SK-N-MC (cell line): Measurements from ENCODE around the gene PLA2G2D.

ENCODE experiments used
- DNase-seq: peaks from one replicate; pipeline ENCODE4 v3.0.0-alpha.2; 2011; ENCODE audit warnings: low read depth, low spot score
- H3K27ac ChIP-seq: fragments of 200-600 bp; sonication (generic); 2 replicates; pipeline ENCODE4 v1.5.1; 2016; ENCODE audit warnings: mixed run types
- H3K36me3 ChIP-seq: fragments of 200-600 bp; sonication (generic); 2 replicates; pipeline ENCODE4 v1.6.1; 2017; ENCODE audit warnings: antibody characterized with exemption, low read length, mixed read lengths; ENCODE audit not compliant: insufficient read depth
- H3K4me3 ChIP-seq: fragments of 200-600 bp; sonication (generic); 2 replicates; pipeline ENCODE4 v1.5.1; 2016
- H3K9ac ChIP-seq: fragments of 200-600 bp; sonication (generic); 2 replicates; pipeline ENCODE4 v1.8.0; 2017; ENCODE audit warnings: mixed run types, mixed read lengths; ENCODE audit not compliant: insufficient read length
- H3K9me3 ChIP-seq: fragments of 200-600 bp; sonication (generic); 2 replicates; pipeline ENCODE4 v1.6.1; 2017; ENCODE audit warnings: low read depth, mild to moderate bottlenecking, antibody characterized with exemption, low read length, moderate library complexity, mixed read lengths
- EZH2 ChIP-seq: fragments of 200-600 bp; sonication (generic); IDR thresholded peaks from one replicate; pipeline ENCODE4 v1.6.1; 2017; ENCODE audit warnings: antibody characterized with exemption
- FOXP2 ChIP-seq: optimal IDR thresholded peaks from 2 replicates; pipeline ENCODE3; 2011; ENCODE audit warnings: mild to moderate bottlenecking, moderate library complexity; ENCODE audit not compliant: insufficient read depth; ENCODE audit errors: extremely low read length, control extremely low read depth
- POLR2AphosphoS5 ChIP-seq: IDR thresholded peaks from 2 replicates; pipeline ENCODE4 v1.6.1; 2012; ENCODE audit warnings: mild to moderate bottlenecking, low read depth, low read length, borderline replicate concordance

Gene PLA2G2D

DNA sequence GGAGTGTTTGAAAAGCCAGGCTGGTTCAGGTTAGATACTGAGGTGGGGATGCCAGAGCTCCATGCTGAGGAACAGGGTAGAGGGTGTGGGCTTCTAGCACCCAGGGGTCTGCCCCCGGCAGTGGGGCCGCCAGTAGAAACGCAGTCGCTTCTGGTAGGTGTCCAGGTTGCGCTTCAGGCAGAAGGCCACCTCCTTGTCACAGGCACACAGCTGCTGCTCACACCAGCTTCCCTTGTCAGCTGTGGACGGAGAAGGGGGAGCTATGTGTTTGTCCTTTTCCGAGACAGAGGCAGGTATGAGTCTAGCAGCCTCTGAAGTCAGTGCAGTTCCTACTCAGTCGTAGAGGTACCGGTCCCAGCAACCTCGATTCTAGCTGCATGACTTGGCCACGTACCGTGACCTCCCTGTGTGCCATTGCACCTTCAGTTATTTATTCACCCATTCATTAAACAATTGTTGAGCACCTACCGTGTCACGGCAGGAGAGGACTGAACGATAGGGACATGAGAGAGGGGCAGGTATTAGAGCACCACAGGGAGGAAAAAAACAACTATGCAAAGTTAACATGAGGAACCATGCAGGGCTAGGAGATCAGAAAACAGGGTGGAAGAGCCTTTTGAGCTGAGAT lies 5.2 kb downstream of the PLA2G2D start:
- no peaks in the 10 kb centered on the region for H3K36me3 ChIP-seq
- no peak overlapping the region for H3K9ac ChIP-seq
- no peak overlapping the region for H3K4me3 ChIP-seq
- TF ChIP-seq EZH2: no peak
- no peak for TF ChIP-seq FOXP2
- TF ChIP-seq POLR2AphosphoS5: no peak
- DNase-seq: no peak
- no peak overlapping the region for H3K27ac ChIP-seq
- no peaks in the 10 kb centered on the region for H3K9me3 ChIP-seq

DNA sequence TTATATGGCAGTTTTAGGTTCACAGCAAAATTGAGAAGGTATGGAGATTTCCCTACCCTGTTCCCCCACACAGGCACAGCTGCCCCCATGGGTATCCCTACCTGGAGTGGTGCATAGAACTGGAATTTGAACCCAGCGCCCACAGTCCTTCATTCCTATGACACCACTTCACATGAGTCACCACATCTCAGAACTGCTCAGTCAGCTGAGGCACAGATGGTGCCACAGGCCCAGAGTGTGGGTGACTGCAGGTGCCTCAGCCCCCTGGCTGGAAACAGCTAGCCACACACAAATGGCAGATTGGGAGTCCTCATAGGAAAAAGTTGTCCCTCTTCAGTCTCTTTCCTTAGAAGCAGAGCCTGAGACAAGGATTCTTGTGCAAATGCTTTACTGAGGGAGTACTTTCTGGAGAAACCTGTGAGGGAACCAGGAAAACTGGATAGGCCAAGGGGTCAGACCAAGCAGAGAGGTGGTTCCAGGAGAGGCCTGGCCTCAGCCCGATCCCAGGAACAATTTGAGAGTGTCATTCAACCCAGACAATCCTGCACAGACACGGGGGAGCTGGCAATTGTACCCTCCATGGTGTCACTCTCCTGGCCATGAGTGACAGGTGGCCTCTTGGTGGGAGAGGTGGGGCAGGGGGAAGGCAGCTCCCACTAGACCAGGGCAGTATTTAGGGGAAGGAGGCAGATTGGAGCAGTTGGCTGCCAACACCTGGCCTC lies 6.9 kb downstream of the PLA2G2D start:
- Histone ChIP-seq H3K36me3 (no peaks in the 10 kb centered on the region), H3K9me3 (no peaks in the 10 kb centered on the region), H3K9ac (no peak overlapping the region), H3K27ac (no peak overlapping the region), H3K4me3 (no peak overlapping the region)
- TF ChIP-seq EZH2: no peak
- no peak for TF ChIP-seq FOXP2
- no peak for TF ChIP-seq POLR2AphosphoS5
- DNase-seq: no peak

DNA sequence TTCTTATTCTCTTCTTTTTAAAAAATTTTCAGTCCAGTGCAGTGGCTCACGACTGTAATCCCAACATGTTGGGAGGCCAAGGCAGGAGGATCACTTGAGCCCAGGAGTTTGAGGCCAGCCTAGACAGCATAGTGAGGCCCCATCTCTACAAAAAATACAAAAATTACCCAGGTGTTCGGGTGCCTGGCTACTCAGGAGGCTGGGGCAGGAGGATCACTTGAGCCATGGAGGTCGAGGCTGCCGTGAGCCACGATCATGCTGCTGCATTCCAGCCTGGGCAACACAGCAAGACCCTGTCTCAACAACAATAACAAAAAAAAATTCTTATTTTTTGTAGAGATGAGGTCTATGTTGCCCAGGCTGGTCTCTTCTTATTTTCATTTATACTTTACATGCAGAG lies 7.9 kb downstream of the PLA2G2D start:
- Histone ChIP-seq H3K9me3 (no peaks in the 10 kb centered on the region), H3K9ac (no peak overlapping the region), H3K27ac (no peak overlapping the region), H3K36me3 (no peaks in the 10 kb centered on the region), H3K4me3 (no peak overlapping the region)
- DNase-seq: no peak
- no peak for TF ChIP-seq EZH2
- no peak for TF ChIP-seq FOXP2
- TF ChIP-seq POLR2AphosphoS5: no peak

DNA sequence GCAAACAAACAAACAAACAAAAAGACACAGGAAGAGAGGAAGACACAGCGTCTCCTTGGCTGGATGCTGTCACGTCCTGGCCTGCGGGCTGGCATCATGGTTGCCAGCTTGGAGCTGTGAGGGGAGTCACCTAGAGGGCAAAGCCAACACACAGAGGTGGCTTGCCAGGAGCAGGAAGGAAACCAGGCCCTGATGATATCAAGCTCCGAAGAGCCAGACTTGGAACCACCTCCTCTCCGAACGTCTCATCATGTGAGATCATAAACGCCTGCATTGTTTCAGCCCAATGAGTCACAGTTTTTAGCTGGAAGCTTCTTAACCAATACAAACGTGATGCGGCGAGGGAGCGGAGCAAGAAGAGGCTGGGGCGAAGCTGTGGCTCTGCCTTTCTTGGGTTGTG lies 8.7 kb downstream of the PLA2G2D start:
- no peak overlapping the region for H3K9ac ChIP-seq
- no peak for TF ChIP-seq FOXP2
- no peak for TF ChIP-seq EZH2
- no peak for TF ChIP-seq POLR2AphosphoS5
- H3K27ac ChIP-seq: no peak overlapping the region
- no peaks in the 10 kb centered on the region for H3K9me3 ChIP-seq
- H3K4me3 ChIP-seq: no peak overlapping the region
- no peaks in the 10 kb centered on the region for H3K36me3 ChIP-seq
- no peak for DNase-seq

DNA sequence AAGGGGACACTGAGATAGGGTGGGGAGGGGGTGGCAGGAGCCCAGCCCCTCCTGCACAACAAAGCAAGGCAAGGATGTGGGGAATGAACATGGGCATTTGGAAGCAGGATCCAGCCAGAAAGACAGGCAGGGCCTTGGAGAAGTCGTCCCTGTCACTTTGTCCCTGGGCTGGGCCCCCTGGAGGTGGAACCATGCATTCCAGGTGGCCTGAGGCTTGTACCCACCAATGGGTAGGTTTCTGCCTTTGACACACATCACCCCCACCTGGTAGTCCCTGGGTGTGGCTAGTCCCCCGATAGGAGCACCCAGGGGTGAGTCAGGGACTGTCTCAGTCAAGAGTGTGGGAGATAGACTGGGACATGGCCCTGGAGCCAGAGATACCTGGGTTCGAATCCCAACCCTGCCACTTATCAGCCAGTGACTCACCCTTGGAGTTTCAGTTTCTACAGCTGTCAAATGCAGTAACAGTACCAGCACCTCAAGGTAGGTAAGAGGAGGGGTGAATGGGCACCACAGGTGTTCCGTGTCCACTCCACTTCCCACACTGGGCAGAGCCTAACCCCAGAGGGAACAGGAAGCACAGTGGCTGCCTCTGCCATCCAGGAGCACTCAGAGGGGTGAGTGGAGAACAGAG lies 10.0 kb downstream of the PLA2G2D start:
- no peaks in the 10 kb centered on the region for H3K9me3 ChIP-seq
- H3K27ac ChIP-seq: no peak overlapping the region
- no peak overlapping the region for H3K9ac ChIP-seq
- H3K36me3 ChIP-seq: no peaks in the 10 kb centered on the region
- TF ChIP-seq FOXP2 (no peak), EZH2 (no peak), POLR2AphosphoS5 (no peak)
- H3K4me3 ChIP-seq: no peak overlapping the region
- no peak for DNase-seq

DNA sequence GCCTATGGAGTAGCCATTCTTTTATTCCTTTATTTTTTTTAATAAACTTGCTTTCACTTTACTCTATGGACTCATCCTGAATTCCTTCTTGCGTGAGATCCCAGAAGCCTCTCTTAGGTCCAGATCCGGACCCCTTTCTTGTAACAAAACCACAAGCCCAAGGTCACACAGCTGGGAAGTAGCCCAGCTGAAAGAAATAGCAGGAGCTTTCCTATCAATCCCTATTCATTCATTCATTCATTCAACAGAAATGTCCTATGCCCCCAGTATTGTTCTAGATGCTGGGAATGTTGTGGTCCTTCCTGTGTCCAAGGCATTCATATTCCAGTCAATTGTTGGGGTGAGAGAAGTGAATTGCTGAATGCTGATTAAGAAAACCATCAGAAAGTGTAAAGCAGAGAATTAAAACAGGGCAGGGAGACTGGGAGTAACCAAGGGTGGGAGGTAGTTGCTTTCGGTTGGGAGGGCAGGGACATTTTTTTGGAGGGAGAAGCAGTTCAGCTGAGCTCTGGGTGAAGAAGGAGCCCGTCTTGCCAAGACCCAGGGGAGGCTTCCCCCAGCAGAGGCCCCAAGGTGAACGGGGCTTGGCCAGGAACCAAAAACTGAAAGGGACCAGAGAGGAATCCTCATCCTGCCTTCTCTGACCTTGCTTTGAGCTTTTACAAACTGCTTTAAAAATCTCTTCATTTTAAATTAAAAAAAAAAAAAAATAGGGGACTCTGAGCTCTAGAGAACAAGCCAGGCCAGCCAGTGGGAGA lies 10.8 kb downstream of the PLA2G2D start:
- no peak overlapping the region for H3K4me3 ChIP-seq
- H3K27ac ChIP-seq: no peak overlapping the region
- no peak overlapping the region for H3K9ac ChIP-seq
- H3K9me3 ChIP-seq: no peaks in the 10 kb centered on the region
- DNase-seq: no peak
- no peak for TF ChIP-seq POLR2AphosphoS5
- TF ChIP-seq EZH2: no peak
- TF ChIP-seq FOXP2: no peak
- H3K36me3 ChIP-seq: no peaks in the 10 kb centered on the region

DNA sequence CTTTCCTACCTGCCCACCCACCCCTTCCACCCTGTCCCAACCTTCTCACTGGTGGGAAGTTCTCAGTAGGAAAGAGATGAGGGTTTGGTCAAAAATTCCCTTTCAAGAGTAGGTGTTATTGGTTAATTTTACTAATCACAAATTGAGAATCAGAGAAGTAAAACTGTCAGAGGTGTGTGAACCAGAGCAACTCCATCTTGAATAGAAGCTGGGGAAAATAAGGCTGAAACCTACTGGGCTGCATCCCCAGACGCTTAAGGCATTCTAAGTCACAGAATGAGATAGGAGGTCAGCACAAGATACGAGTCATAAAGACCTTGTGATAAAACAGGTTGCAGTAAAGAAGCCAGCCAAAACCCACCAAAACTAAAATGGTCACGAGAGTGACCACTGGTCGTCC lies 11.5 kb downstream of the PLA2G2D start:
- H3K36me3 ChIP-seq: no peaks in the 10 kb centered on the region

DNA sequence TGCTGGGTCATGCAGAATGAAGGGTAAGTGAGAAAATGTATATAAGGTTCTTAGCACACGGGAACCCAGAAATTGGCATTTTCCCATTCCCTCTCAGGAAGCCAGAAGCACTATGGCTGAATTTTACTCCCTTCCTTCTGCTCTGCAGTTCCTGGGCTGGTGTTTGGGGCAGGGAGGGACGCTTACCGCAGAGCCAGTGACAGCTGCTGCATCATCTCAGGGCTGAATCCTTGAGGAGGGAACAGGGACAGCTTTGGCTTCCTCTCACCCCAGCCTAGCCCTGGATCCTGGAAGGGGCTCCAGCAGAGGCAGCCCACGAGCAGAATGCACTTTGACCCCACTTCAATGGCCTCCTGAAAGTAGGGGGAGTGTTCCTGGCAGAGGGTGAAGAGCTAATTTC lies 12.0 kb downstream of the PLA2G2D start:
- DNase-seq: no peak
- Histone ChIP-seq H3K9me3 (no peaks in the 10 kb centered on the region), H3K4me3 (no peak overlapping the region), H3K9ac (no peak overlapping the region), H3K27ac (no peak overlapping the region), H3K36me3 (no peaks in the 10 kb centered on the region)
- TF ChIP-seq POLR2AphosphoS5: no peak
- TF ChIP-seq EZH2: no peak
- TF ChIP-seq FOXP2: no peak

More for the DNA sequence above, 11.5 kb downstream of the PLA2G2D start:
- TF ChIP-seq EZH2: no peak
- TF ChIP-seq FOXP2: no peak
- TF ChIP-seq POLR2AphosphoS5: no peak
- no peak for DNase-seq
- Histone ChIP-seq H3K9me3 (no peaks in the 10 kb centered on the region), H3K4me3 (no peak overlapping the region), H3K9ac (no peak overlapping the region), H3K27ac (no peak overlapping the region)
